ENCODE results near the gene ZDHHC18.

Gene ZDHHC18

DNA sequence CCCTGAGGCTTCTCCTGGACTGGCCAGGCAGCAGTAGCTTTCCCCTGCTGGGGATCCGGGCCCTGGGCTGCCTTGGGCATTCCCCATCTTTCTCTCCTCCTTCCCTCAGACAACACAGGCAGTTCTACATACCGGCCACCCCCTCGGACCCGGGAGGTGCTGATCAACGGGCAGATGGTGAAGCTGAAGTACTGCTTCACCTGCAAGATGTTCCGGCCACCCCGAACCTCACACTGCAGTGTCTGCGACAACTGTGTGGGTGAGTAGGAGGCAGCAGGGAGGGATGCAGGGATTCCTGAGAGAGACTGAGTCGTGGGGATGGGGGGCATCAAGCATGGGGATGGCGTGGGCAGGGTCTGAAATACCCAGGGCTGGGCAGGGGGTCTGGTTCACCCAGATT lies 22.0 kb downstream of the ZDHHC18 start:
- H3K36me3 ChIP-seq = peaks cover 88% of the 10 kb centered on the region
- no peak for TF ChIP-seq Cebpa-rat (IDR thresholded peaks at IDR 0.05)
- no peak overlapping the region for H3K4me3 ChIP-seq
- H3K9me3 ChIP-seq = no peaks in the 10 kb centered on the region
- no peaks in the 10 kb centered on the region for H3K4me1 ChIP-seq
- H4K20me1 ChIP-seq = peaks cover 29% of the 10 kb centered on the region
- H3K9ac ChIP-seq = no peak overlapping the region
- no peak overlapping the region for H3K4me2 ChIP-seq
- no peaks in the 10 kb centered on the region for H3K27me3 ChIP-seq
- H3K27ac ChIP-seq = no peak overlapping the region

DNA sequence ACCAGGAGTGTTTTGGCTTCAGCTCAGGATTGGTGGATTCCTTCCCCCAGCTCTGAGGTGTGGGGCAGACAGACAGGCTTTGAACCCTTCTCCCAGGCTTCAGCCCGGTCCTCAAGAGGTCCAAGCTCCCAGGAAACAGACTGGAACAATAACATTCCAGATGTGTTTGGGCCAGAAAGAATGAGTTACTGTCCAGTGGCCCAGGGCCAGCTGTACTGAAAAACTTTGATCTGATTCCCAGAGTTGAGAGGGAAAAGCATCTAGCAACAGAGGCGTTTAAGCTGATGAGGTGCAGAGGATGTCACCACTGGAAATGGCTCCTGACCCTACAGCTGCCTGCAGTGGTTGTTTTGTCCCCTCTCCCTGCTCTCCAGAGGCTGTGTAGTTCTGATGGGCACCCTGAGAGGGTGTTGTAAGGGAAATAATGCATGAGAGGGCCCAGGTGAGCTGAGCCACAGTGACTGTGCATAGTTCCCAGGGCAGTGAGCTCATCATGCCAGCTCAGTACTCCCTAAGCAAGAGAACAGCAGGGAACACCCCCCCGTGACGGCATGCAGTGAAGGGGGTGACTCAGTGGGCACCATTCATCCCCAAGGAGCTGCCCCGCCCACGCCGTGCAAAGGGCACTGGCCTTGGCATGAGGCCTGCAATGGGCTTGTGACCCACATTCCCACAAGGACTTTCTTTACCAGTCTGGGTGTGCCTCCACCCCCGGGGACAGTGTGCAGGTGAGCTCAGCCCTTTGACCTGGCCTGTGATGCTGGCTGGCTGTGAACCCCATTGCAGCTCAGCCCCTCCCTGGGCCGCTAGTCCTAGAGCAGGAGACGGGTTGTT lies 22.7 kb downstream of the ZDHHC18 start:
- H3K9ac ChIP-seq = no peak overlapping the region
- H3K27ac ChIP-seq = no peak overlapping the region
- TF ChIP-seq Cebpa-rat (IDR thresholded peaks at IDR 0.05) = no peak
- H3K36me3 ChIP-seq = peaks cover 88% of the 10 kb centered on the region
- no peaks in the 10 kb centered on the region for H3K4me1 ChIP-seq
- no peaks in the 10 kb centered on the region for H3K9me3 ChIP-seq
- H3K4me3 ChIP-seq = no peak overlapping the region
- no peak overlapping the region for H3K4me2 ChIP-seq
- peaks cover 33% of the 10 kb centered on the region for H4K20me1 ChIP-seq
- no peaks in the 10 kb centered on the region for H3K27me3 ChIP-seq

DNA sequence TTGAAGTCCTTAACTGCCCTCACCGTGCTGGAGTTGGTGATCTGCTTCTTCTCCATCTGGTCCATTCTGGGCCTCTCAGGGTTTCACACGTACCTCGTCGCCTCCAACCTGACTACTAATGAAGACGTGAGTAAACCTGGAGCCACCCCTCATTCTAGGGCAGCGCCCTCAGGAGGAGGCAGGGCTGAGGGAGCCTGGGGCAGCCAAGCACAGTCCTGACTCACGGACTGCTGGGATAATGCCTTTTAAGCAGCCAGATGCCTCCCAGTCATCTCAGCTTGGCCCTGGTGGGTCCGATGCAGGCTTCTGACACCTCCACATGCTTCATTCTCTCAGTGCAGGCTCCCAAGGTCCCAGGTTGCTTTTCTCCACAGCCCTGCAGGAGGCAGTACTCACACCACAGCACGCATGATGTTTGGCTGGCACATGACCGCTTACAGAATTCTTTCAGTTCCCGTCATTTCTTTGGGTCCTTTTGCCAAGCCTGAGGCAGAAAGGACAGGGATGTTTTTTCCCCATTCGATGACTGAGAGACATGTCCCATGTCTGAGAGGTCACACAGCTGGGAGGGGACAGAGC lies 24.7 kb downstream of the ZDHHC18 start:
- no peak overlapping the region for H3K27ac ChIP-seq
- TF ChIP-seq Cebpa-rat (IDR thresholded peaks at IDR 0.05) = no peak
- no peaks in the 10 kb centered on the region for H3K27me3 ChIP-seq
- no peaks in the 10 kb centered on the region for H3K9me3 ChIP-seq
- H3K4me1 ChIP-seq = peaks cover 15% of the 10 kb centered on the region
- H4K20me1 ChIP-seq = peaks cover 24% of the 10 kb centered on the region
- no peak overlapping the region for H3K4me2 ChIP-seq
- peaks cover 96% of the 10 kb centered on the region for H3K36me3 ChIP-seq
- no peak overlapping the region for H3K9ac ChIP-seq
- no peak overlapping the region for H3K4me3 ChIP-seq

- Histone ChIP-seq H3K27ac (no peak overlapping the region), H4K20me1 (peaks cover 24% of the 10 kb centered on the region), H3K9ac (no peak overlapping the region), H3K9me3 (no peaks in the 10 kb centered on the region), H3K4me1 (peaks cover 15% of the 10 kb centered on the region), H3K4me2 (no peak overlapping the region), H3K4me3 (no peak overlapping the region), H3K36me3 (peaks cover 100% of the 10 kb centered on the region), H3K27me3 (no peaks in the 10 kb centered on the region)
- TF ChIP-seq Cebpa-rat (IDR thresholded peaks at IDR 0.05) = no peak
Observed at GRCh38 chr1:26852701-26853100, 26.2 kb downstream of the ZDHHC18 start.

DNA sequence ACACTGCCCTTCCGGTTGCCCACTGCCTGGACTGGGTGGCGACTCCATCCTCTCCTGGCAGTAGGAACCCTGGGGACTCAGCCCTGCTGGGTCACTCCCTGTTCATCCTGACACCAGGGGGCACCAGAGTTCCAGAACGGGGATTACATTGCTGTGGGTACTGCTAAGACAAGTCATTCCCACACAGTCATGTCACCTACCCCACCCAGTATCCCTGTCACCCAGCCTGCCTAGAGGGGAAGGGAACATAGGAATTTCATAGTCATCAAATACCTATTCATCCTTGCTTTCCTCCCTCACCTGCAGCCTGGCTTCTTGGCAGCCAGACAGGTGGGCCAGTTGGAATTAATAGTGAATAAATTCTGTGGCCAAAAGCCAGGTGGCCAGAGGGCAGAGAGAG lies 26.7 kb downstream of the ZDHHC18 start:
- Histone ChIP-seq H3K36me3 (peaks cover 100% of the 10 kb centered on the region), H3K9ac (no peak overlapping the region), H3K4me3 (no peak overlapping the region), H3K27me3 (no peaks in the 10 kb centered on the region), H4K20me1 (peaks cover 24% of the 10 kb centered on the region), H3K9me3 (no peaks in the 10 kb centered on the region), H3K4me2 (no peak overlapping the region), H3K27ac (no peak overlapping the region), H3K4me1 (peaks cover 15% of the 10 kb centered on the region)
- TF ChIP-seq Cebpa-rat (IDR thresholded peaks at IDR 0.05) = no peak

DNA sequence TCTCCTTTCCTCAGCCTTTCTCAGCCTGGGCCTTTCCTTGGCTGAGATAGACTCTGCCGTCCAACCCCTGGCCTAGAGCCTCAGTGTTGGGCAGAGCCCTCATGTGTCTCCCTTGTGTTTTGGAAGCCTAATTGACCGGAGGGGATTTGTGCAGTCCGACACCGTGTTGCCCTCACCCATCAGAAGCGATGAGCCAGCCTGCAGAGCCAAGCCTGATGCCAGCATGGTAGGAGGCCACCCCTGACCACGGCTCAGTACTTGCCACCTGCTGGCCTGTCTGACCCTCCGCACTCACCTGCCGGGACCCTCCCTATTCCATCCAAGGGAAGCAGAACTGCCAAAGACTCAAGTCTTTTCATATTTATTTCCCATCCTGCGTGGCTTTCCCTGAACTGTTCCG lies 27.1 kb downstream of the ZDHHC18 start:
- Histone ChIP-seq H3K4me2 (no peak overlapping the region), H4K20me1 (peaks cover 24% of the 10 kb centered on the region), H3K27ac (no peak overlapping the region), H3K9me3 (no peaks in the 10 kb centered on the region), H3K36me3 (peaks cover 97% of the 10 kb centered on the region), H3K4me3 (no peak overlapping the region), H3K9ac (no peak overlapping the region), H3K4me1 (peaks cover 15% of the 10 kb centered on the region), H3K27me3 (no peaks in the 10 kb centered on the region)
- TF ChIP-seq Cebpa-rat (IDR thresholded peaks at IDR 0.05) = no peak

- H3K36me3 ChIP-seq = peaks cover 84% of the 10 kb centered on the region
- no peak overlapping the region for H3K4me3 ChIP-seq
- no peaks in the 10 kb centered on the region for H3K27me3 ChIP-seq
- peak overlapping the region; percentile 2; the same call in 1 of the 2 replicates for H3K4me2 ChIP-seq
- H3K4me1 ChIP-seq = peaks cover 15% of the 10 kb centered on the region
- no peaks in the 10 kb centered on the region for H3K9me3 ChIP-seq
- no peak overlapping the region for H3K27ac ChIP-seq
- no peak for TF ChIP-seq Cebpa-rat (IDR thresholded peaks at IDR 0.05)
- peaks cover 17% of the 10 kb centered on the region; the same call in 1 of the 2 replicates for H4K20me1 ChIP-seq
- H3K9ac ChIP-seq = no peak overlapping the region
Observed at GRCh38 chr1:26854906-26855305, 28.4 kb downstream of the ZDHHC18 start.

GRCh38 chr1:26855636-26856035 lies 29.1 kb downstream of the ZDHHC18 start:
- H3K4me1 ChIP-seq = peaks cover 15% of the 10 kb centered on the region
- no peaks in the 10 kb centered on the region for H3K27me3 ChIP-seq
- no peak for TF ChIP-seq Cebpa-rat (IDR thresholded peaks at IDR 0.05)
- H3K36me3 ChIP-seq = peaks cover 77% of the 10 kb centered on the region
- peaks cover 17% of the 10 kb centered on the region; the same call in 1 of the 2 replicates for H4K20me1 ChIP-seq
- H3K9me3 ChIP-seq = no peaks in the 10 kb centered on the region
- H3K4me3 ChIP-seq = no peak overlapping the region
- peak overlapping the region; percentile 26; the same call in 1 of the 2 replicates for H3K27ac ChIP-seq
- H3K9ac ChIP-seq = peak overlapping the region; percentile 41; the same call in 1 of the 2 replicates
- no peak overlapping the region for H3K4me2 ChIP-seq

- Histone ChIP-seq H3K9me3 (no peaks in the 10 kb centered on the region), H3K27me3 (no peaks in the 10 kb centered on the region), H3K4me2 (no peak overlapping the region), H3K9ac (peak overlapping the region; percentile 41; the same call in 1 of the 2 replicates), H3K27ac (no peak overlapping the region; the same call in 1 of the 2 replicates), H3K4me3 (no peak overlapping the region), H3K36me3 (peaks cover 72% of the 10 kb centered on the region), H4K20me1 (peaks cover 17% of the 10 kb centered on the region; the same call in 1 of the 2 replicates), H3K4me1 (peaks cover 15% of the 10 kb centered on the region)
- no peak for TF ChIP-seq Cebpa-rat (IDR thresholded peaks at IDR 0.05)
Observed at GRCh38 chr1:26856181-26856580, 29.7 kb downstream of the ZDHHC18 start.

Measured in BLaER1 (cell line).